GM15510 (cell line): ENCODE results near the gene CTXN3.

Source experiments
- POLR2A ChIP-seq: IDR thresholded peaks from 3 replicates; pipeline ENCODE4 v1.6.1; 2011; ENCODE audit warnings: borderline replicate concordance; ENCODE audit not compliant: insufficient read length; ENCODE audit errors: extremely low read depth

Gene CTXN3

DNA sequence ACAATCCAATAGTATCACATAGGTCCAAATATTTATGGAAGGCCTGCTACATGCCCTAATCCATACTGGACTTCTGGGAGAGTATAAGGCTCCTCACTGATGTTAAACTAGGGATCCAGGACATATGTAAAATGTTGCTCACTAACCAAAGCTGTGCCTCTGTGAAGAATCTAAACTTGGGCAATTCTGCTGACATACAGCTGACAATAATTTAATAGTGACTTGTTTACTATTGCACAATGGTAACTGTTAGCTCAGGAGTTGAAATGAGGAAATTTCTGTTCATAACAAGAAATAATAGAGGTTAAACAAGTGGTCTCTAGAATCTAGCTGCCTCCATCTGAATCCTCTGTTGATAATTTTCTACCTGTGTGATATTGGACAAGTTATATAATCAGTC lies 14.9 kb upstream of the CTXN3 start:
- no peak for TF ChIP-seq POLR2A

DNA sequence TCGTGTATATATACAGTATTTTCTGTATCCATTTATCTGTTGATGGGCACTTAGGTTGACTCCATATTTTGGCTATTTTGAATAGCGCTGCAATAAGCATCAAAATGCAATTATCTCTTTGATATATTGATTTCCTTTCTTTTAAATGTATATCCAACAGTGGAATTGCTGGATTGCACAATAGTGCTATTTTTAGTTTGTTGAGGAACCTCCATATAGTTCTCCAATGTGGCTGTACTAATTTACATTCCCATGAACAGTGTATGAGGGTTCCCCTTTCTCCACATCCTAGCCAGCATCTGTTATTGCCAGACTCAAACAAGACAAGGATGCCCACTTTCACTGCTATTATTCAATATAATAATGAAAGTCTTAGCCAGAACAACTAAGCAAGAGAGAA lies 9.1 kb upstream of the CTXN3 start:
- TF ChIP-seq POLR2A: no peak

DNA sequence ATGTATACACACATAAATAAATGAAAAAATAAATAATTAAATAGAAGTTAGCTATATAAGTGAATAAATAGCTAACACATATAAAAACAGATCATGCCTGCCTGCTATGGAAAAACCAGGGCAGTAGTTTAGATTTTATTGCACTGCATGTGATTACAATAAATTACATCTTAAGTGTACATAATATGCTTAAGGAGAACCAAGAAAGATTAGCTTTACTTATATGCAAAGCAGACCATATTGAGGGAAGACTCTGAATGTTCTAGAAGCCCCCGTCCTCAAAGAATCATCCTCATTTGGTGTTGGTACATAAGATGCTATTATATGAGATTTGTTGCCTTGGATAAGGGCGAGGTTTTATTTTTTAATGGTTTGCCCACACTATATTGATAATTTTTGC lies 5.9 kb upstream of the CTXN3 start:
- no peak for TF ChIP-seq POLR2A

DNA sequence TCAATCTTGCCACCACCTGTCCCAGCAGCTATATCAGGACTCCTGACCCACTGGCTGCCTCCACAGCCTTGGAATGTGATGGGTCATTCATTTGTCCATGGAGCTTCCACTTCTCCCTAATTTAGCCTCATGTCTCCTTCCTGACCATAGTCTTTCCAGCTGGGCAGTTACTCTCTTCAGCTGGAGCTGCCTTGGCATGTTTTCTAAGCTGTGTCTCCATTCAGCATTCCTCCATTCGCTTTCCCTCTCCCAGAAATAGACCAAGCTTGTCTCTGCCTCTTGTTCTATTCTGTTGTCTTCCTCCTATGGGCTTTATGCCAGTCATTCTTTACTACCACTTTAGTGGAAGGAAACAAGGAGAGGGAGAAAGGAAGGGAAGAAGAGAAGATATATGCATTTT lies 5.3 kb upstream of the CTXN3 start:
- TF ChIP-seq POLR2A: no peak

DNA sequence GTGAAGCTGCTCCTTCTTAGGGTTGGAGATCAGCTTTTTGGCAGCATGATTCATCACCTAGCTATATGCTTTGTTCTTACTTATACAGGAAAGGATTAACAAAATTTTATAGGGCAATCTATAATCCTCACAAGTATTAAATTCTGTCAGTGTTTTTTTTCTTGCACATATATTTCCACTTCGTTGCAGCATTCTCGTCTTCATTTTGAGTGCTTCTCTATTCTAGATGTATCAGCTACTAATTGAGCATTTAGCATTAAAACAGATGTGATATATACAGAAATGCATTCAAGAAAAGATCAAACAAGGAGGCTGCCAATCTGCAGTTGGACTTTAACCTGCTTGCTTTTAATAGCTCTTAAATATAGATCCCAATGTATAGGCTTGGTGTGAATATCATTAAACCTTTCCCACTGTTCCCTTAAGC lies 3.6 kb upstream of the CTXN3 start:
- TF ChIP-seq POLR2A: no peak

DNA sequence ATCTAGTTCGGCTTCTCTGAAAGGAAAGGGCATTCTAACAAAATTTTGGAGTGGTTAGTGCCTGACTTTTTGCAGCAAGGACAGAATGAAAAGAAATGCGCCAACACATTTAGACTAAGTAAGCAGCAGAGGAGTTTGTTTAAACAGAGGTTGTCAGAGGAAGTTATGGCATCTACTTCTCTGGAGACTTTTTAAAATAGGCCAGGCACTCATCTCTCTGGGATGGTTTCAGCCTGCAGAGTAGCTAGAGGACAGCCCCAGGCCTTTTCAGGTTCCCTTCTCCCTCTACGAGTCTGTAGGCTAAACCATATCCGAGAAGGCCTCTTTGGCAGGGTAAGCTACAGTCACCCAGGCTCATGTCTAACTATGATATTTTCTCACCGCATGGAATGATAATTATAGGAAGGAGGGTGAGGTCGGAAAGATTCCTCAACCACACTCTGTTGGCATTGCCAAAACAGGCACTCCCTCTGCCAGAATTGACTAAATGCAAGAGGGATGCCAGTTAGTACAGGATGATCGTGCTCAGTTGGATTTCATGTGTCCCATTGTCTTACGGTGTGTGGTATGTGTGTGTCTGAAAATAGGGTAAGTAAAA lies 1.4 kb upstream of the CTXN3 start:
- TF ChIP-seq POLR2A: no peak

DNA sequence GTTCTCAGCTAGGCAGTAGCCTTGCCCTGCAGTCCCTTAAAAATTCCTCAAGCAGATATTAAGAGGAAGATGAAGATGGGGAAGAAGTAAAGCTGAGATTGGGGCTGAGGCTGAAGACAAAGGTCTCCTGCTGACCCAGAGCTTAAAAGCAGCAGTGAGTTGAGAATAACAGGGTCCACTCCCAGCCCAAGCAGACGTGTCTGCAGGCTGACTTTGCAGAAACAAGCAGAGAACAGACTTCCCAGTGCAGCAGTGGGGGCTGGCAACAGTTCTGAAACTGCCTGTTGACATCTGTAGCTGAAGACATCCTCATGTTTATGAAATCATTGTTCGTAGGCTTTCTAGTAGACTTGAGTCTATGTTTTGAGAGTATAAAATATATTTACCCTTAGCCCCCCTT lies 1.1 kb downstream of the CTXN3 start:
- no peak for TF ChIP-seq POLR2A

DNA sequence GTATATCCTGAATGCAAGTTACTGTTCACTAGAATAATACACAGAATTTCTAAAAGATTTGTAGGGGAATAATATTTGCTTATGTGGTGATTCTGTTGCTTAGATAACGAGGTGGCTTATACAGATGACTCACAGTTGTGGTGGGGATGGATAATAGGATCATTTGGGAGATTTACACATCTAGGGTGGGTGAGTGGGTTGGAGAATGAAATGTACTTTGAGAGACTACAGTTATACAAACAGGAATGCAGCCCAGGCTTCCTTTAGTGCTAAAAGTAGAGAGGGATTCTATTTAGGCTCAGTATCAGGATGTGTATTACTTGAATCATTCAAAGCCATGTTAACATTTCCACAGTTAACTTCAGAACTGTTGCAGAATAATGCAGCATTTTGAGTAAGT lies 1.8 kb downstream of the CTXN3 start:
- no peak for TF ChIP-seq POLR2A

DNA sequence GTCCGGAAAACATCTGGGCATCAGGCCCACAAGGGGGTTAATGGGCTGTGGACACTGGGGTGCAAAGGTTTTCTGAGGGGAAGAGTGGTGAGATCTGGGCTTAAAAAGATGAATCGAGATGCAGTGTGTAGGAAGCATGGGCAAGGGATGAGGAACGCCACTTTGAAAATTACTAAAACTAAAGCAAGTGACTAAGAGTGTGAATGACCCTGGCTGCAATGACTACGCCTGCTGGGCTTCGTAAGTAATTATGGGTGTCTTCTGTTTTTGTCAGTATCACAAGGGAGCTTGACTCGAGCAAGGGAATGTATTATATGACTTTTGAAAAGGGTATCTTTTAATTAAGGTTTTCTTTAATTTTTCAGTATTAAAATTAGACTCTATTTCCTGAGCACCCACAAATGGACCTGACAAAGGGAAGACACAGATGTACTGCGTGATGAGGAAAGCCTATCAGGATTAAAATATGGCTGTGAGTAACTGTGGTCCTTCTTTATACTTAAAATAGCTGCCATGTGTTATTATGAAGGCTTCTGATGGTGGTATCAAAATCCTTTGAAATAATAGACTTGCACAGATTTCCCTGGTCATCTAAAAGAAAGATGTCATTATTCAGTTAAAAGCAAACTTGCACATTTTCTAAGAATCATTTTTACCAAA lies 4.2 kb downstream of the CTXN3 start:
- TF ChIP-seq POLR2A: no peak

DNA sequence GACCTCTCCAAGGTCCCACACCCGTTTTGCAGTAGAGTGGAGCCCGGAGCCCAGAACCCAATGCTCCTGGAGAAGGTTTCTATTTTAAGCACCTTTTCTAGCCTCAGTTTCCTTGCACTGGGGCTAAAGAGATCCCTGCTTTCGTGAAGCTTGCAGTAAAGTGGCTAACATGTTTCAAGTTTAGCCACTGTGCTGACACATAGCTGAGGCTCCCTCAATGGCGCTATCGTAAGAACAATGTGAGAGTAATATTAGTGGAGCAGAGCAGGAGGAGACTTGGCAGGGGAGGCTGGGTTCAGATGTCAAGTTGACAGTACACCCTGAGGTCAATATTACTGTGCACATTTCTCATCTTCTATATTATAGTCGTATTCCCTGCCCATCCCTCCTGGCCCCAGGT lies 7.9 kb downstream of the CTXN3 start:
- TF ChIP-seq POLR2A: no peak

DNA sequence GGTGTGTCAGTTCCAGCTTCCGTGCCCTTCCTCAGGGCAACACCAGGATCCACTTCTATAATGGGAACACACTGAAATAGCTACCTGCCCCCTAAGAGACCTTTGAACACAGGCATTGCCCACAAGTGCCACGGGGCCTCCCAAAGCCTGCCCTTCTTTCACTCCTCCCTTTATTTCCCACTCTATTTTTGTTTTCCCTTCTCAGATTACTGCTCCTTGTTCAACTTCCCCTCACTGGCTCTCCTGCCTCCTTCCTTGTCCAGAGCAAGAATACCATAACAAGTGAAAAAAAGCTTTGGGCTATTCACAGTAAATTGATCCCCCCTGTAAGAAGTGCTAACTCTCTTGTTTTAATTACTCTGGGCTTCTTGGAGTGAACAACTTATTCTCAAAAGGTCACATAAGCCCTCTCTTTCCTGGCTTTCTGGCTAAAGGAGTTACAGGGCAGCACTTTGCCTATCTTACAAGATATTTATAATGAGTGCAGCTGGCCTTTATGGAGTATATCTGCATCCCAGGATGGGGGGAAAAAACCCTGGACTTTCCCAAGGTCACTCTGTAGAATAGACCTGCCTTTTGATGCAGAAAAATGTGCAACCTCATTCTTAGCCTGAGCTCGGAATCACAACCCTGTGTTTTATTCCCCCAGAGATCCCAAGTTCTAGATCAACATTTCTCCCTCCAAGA lies 11.3 kb downstream of the CTXN3 start:
- TF ChIP-seq POLR2A: no peak

DNA sequence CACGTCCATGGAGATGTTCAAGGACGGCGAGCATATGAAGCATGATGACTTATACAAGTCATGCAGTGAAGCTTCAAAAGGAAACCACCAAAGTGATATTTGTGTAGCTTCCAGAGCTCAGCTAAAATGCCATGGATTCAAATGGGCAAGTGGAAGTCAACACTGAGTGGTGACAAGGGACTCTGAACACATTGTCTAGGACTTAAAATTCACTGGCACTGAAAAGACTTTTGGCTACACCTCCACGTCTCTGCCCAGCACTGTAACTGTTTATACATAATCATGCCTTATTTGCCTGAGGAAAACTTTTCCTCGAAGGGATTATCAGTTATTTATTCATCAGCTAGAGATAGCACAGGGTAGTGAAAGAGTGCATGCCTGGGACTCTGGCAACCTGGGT lies 15.2 kb downstream of the CTXN3 start:
- no peak for TF ChIP-seq POLR2A

DNA sequence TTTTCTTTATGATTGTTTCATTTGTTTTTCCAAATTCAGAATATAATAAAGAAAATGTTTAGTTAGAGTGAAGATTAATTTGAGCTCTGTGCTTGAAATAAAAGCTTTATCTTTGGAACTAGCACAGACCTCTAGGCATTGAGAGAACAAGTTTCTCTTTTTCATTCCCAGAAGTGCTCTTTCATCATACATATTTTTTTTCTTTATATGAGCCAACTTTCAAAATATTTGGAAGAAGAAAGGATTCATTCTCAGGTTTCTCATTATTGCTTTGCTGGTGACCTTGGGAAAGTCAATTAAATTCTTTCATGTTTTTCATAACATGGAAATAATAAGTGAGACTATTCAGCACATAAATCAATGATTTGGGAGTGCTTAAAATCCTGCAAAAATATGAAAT lies 16.8 kb downstream of the CTXN3 start:
- no peak for TF ChIP-seq POLR2A

DNA sequence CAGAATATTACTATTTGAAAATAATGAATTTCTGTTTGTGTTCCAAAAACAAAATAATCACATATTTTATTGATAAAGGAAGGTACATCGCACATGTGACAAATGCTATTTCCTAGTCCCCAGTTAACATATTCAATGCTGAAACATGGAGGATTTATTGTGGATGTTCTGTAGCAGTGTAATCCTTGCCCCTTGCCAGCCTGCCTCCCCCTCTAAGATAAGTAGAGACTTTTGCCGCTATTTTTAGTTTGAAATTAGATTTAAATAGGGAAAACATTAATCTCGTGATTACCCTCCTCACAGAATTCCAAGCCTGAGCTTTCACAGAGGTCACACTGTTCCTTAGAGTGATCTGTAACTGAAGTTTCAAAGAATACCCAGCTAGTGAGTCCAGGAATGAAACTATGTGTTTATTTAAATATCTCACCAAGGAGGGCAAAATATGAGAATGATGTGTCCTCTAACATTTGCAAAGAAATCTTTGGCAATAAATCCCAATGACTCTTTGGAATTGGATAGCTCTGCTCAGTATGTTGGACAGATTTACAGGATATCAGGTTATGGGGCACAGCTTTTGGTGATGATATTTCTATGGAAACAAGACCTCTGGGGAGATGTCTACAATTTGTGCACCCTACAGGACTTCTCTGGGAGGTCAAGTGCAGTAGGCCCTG lies 17.3 kb downstream of the CTXN3 start:
- TF ChIP-seq POLR2A: no peak

DNA sequence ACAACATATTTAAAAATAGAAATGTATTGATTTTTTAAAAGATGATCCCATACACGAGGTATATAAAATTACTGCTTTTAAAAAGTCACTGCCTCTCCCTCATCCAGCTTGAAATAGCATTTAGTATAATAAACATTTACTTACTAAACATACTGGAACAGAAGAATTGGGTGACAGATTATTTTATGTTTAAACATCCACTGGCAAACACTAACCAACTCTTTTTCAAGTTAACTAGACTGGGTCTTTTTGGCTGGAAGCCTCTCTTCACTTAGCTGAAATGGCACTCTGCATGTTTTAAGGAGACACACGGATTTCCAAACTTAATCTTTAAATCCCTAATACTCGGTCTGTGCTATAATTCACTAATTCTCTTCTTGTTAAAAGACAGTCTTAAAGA lies 19.0 kb downstream of the CTXN3 start:
- no peak for TF ChIP-seq POLR2A
